Activated T-cell treated with anti-CD3 and anti-CD28 coated beads, Interleukin-2, amount 50 U/mL, for 4 hours (primary cell): ENCODE data around the gene TRIM63. TPM values are rescaled to one million over a fixed set of nuclear protein-coding genes. Genes with fewer than 3 reads are reported as not detected.
"Not testable (repeated sequence)": the region's sequence is repeated elsewhere in the genome, so short reads cannot be mapped to it uniquely, and the experiment has no call there.

Experiments used
- ATAC-seq, 2 donors: fragments of 200-7000 bp; cut with Tn5 transposase; one replicate each; pipeline ENCODE4 v1.10.0; 2021
- DNase-seq: peaks from one replicate; pipeline ENCODE4 v3.0.0-alpha.2; 2020
- H3K27me3 Mint-ChIP-seq: one replicate; pipeline ENCODE4 v1.8.0; 2021; ENCODE audit warnings: low read depth, mixed read lengths
- H3K36me3 Mint-ChIP-seq: one replicate; pipeline ENCODE4 v1.8.0; 2022; ENCODE audit warnings: mixed read lengths; ENCODE audit not compliant: insufficient read depth
- H3K4me1 Mint-ChIP-seq: one replicate; pipeline ENCODE4 v1.8.0; 2021; ENCODE audit warnings: low read depth, mixed read lengths
- H3K4me3 Mint-ChIP-seq: one replicate; pipeline ENCODE4 v1.8.0; 2021; ENCODE audit warnings: mild to moderate bottlenecking, moderate library complexity, mixed read lengths
- H3K9me3 Mint-ChIP-seq: one replicate; pipeline ENCODE4 v1.8.0; 2021; ENCODE audit warnings: mixed read lengths
- total RNA-seq, 3 donors: library from RNA; stranded (reverse); gene quantifications; one replicate each; pipeline ENCODE4 v1.2.1, GENCODE V29; 2021

TRIM63 gene
- total RNA-seq = not detected

- Mint-ChIP-seq H3K27me3 (peaks cover 11% of the 10 kb centered on the region), H3K9me3 (no peaks in the 10 kb centered on the region), H3K4me3 (no peak within 1 kb of the TSS), H3K36me3 (no peaks in the 10 kb centered on the region), H3K4me1 (no peaks in the 10 kb centered on the region)
- DNase-seq (no peak), ATAC-seq (no peak)
Measured at GRCh38 chr1:26067432-26067911, at the start of gene TRIM63. TSS of gene TRIM63 (minus strand) at chr1:26067630. CDS start at chr1:26067494, 136 bp downstream.

GRCh38 chr1:26114165-26114927, 46.9 kb upstream of the TRIM63 start:
- no peak overlapping the region for H3K4me3 Mint-ChIP-seq
- no peaks in the 10 kb centered on the region for H3K27me3 Mint-ChIP-seq
- peaks cover 24% of the 10 kb centered on the region for H3K4me1 Mint-ChIP-seq
- DNase-seq = no peak
- peaks cover 20% of the 10 kb centered on the region for H3K36me3 Mint-ChIP-seq
- H3K9me3 Mint-ChIP-seq = no peaks in the 10 kb centered on the region
- ATAC-seq = no peak

GRCh38 chr1:26112407-26112775, 45.0 kb upstream of the TRIM63 start:
- ATAC-seq (no peak), DNase-seq (no peak)
- Mint-ChIP-seq H3K36me3 (peaks cover 10% of the 10 kb centered on the region), H3K27me3 (no peaks in the 10 kb centered on the region), H3K4me3 (peak overlapping the region; percentile 91), H3K4me1 (peaks cover 24% of the 10 kb centered on the region), H3K9me3 (no peaks in the 10 kb centered on the region)

GRCh38 chr1:26111530-26112406, 44.3 kb upstream of the TRIM63 start, which contains the start of gene PDIK1L:
TSS of gene PDIK1L (plus strand) at chr1:26111824. CDS start at chr1:26114309, 2,485 bp downstream.
- H3K9me3 Mint-ChIP-seq = no peaks in the 10 kb centered on the region
- peaks cover 24% of the 10 kb centered on the region for H3K4me1 Mint-ChIP-seq
- H3K4me3 Mint-ChIP-seq = peak within 1 kb of the TSS; percentile 91
- peaks cover 8% of the 10 kb centered on the region for H3K36me3 Mint-ChIP-seq
- peak; percentile 94 for DNase-seq
- ATAC-seq = peak; percentile 86 to 88
- H3K27me3 Mint-ChIP-seq = no peaks in the 10 kb centered on the region

- ATAC-seq (peak; percentile 58 to 63), DNase-seq (peak; percentile 54)
- Mint-ChIP-seq H3K4me1 (peaks cover 24% of the 10 kb centered on the region), H3K27me3 (no peaks in the 10 kb centered on the region), H3K4me3 (peak overlapping the region; percentile 83), H3K9me3 (no peaks in the 10 kb centered on the region), H3K36me3 (peaks cover 8% of the 10 kb centered on the region)
Measured at GRCh38 chr1:26110731-26111529, 43.5 kb upstream of the TRIM63 start.

- no peak for DNase-seq
- ATAC-seq = no peak
- Mint-ChIP-seq H3K4me3 (peak overlapping the region; percentile 83), H3K9me3 (no peaks in the 10 kb centered on the region), H3K4me1 (peaks cover 24% of the 10 kb centered on the region), H3K27me3 (no peaks in the 10 kb centered on the region), H3K36me3 (peaks cover 6% of the 10 kb centered on the region)
Measured at GRCh38 chr1:26109229-26110164, 42.1 kb upstream of the TRIM63 start.

- not testable (repeated sequence) for H3K4me1 Mint-ChIP-seq, H3K4me3 Mint-ChIP-seq, ATAC-seq, H3K9me3 Mint-ChIP-seq, H3K36me3 Mint-ChIP-seq, H3K27me3 Mint-ChIP-seq, DNase-seq
Measured at GRCh38 chr1:26105226-26105548, 37.8 kb upstream of the TRIM63 start.

GRCh38 chr1:26102526-26102925, 35.1 kb upstream of the TRIM63 start:
- Mint-ChIP-seq H3K9me3 (no peaks in the 10 kb centered on the region), H3K4me1 (no peaks in the 10 kb centered on the region), H3K27me3 (peaks cover 2% of the 10 kb centered on the region), H3K36me3 (no peaks in the 10 kb centered on the region), H3K4me3 (no peak overlapping the region)
- ATAC-seq (no peak), DNase-seq (no peak)

GRCh38 chr1:26102119-26102518, 34.7 kb upstream of the TRIM63 start:
- Mint-ChIP-seq H3K27me3 (peaks cover 2% of the 10 kb centered on the region), H3K36me3 (no peaks in the 10 kb centered on the region), H3K4me1 (no peaks in the 10 kb centered on the region), H3K4me3 (no peak overlapping the region), H3K9me3 (no peaks in the 10 kb centered on the region)
- DNase-seq (no peak), ATAC-seq (no peak)

GRCh38 chr1:26100204-26100603, 32.8 kb upstream of the TRIM63 start:
- not testable (repeated sequence) for H3K4me1 Mint-ChIP-seq, H3K4me3 Mint-ChIP-seq, H3K27me3 Mint-ChIP-seq, DNase-seq, H3K9me3 Mint-ChIP-seq, H3K36me3 Mint-ChIP-seq, ATAC-seq

GRCh38 chr1:26099780-26100179, 32.4 kb upstream of the TRIM63 start:
- ATAC-seq = no peak
- DNase-seq = no peak
- H3K27me3 Mint-ChIP-seq = peaks cover 4% of the 10 kb centered on the region
- H3K4me3 Mint-ChIP-seq = no peak overlapping the region
- H3K36me3 Mint-ChIP-seq = no peaks in the 10 kb centered on the region
- no peaks in the 10 kb centered on the region for H3K9me3 Mint-ChIP-seq
- no peaks in the 10 kb centered on the region for H3K4me1 Mint-ChIP-seq

- no peak for DNase-seq
- H3K36me3 Mint-ChIP-seq = no peaks in the 10 kb centered on the region
- ATAC-seq = no peak
- peaks cover 4% of the 10 kb centered on the region for H3K27me3 Mint-ChIP-seq
- H3K4me1 Mint-ChIP-seq = no peaks in the 10 kb centered on the region
- no peak overlapping the region for H3K4me3 Mint-ChIP-seq
- H3K9me3 Mint-ChIP-seq = no peaks in the 10 kb centered on the region
Measured at GRCh38 chr1:26098602-26099001, 31.2 kb upstream of the TRIM63 start.

- ATAC-seq = peak in 1 of 2 donors; percentile 46
- H3K9me3 Mint-ChIP-seq = no peaks in the 10 kb centered on the region
Measured at GRCh38 chr1:26097696-26098095, 30.3 kb upstream of the TRIM63 start.

More at GRCh38 chr1:26097696-26098095, 30.3 kb upstream of the TRIM63 start:
- Mint-ChIP-seq H3K4me1 (no peaks in the 10 kb centered on the region), H3K4me3 (no peak overlapping the region), H3K36me3 (no peaks in the 10 kb centered on the region), H3K27me3 (peaks cover 9% of the 10 kb centered on the region)
- no peak for DNase-seq
